ENCODE data around the gene EZH1. TPM values are rescaled to one million over a fixed set of nuclear protein-coding genes. Genes with fewer than 3 reads are reported as not detected.

EZH1 gene
- total RNA-seq, 1 donor from 2014 or later = 73.7 TPM

DNA sequence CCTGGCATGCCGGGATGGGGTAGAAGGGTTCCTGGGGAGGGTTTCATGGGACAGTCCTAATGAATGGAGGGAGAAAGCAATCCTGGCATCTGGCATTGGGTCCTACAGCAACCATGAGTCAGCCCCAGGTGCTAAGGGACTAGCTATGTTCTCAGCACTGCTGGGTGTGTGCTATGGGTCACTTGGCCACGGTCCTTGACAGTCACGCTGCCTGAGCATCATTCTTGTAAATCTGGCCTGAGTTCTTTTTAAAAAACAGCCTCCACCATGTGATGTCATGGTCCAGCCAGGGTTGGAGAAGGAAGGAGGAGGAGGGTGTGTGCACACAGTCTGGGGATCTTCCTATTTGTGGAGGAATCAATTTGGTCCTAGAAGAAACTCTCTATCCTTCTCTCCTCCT is 9.9 kb upstream of the EZH1 start:
- H3K4me1 ChIP-seq = peaks cover 18% of the 10 kb centered on the region
- TF ChIP-seq, protein P1, sequence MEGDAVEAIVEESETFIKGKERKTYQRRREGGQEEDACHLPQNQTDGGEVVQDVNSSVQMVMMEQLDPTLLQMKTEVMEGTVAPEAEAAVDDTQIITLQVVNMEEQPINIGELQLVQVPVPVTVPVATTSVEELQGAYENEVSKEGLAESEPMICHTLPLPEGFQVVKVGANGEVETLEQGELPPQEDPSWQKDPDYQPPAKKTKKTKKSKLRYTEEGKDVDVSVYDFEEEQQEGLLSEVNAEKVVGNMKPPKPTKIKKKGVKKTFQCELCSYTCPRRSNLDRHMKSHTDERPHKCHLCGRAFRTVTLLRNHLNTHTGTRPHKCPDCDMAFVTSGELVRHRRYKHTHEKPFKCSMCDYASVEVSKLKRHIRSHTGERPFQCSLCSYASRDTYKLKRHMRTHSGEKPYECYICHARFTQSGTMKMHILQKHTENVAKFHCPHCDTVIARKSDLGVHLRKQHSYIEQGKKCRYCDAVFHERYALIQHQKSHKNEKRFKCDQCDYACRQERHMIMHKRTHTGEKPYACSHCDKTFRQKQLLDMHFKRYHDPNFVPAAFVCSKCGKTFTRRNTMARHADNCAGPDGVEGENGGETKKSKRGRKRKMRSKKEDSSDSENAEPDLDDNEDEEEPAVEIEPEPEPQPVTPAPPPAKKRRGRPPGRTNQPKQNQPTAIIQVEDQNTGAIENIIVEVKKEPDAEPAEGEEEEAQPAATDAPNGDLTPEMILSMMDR (IDR thresholded peaks at IDR 0.05) = no peak
- TF ChIP-seq POLR2AphosphoS5 (IDR thresholded peaks at IDR 0.05; ENCODE audit: insufficient read depth in 1 of 2, low read depth in 1 of 2) (peak in 1 of 2 donors; percentile 82), POLR2A (IDR thresholded peaks at IDR 0.05) (no peak)
- DNase-seq (ENCODE audit: extremely low spot score in 2 of 2) = no peak
- H3K36me3 ChIP-seq = no peaks in the 10 kb centered on the region
- no peaks in the 10 kb centered on the region for H3K27me3 ChIP-seq
- H3K4me3 ChIP-seq = no peak overlapping the region
- H3K27ac ChIP-seq = peak overlapping the region; percentile 40
- H3K9me3 ChIP-seq = no peaks in the 10 kb centered on the region
- intact Hi-C loops (cut with DNase I) = no loop called here

DNA sequence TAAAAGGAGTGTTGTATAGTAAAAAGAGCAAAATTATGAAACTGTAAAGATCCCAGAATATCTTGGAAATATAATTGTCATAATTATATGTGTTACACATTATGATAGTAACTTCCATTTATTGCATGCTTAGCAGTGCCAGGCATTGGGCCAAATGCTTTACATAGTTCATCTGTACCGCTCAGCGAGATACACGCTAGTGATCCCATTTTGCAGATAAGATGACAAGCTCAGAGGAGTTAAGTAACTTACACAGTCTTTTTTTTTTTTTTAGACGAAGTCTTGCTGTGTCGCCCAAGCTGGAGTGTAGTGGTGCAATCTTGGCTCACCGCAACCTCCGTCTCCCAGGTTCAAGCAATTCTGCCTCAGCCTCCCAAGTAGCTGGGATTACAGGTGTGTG is 6.8 kb upstream of the EZH1 start:
- Histone ChIP-seq H3K4me3 (no peak overlapping the region), H3K36me3 (no peaks in the 10 kb centered on the region), H3K27ac (no peak overlapping the region), H3K27me3 (no peaks in the 10 kb centered on the region), H3K9me3 (no peaks in the 10 kb centered on the region), H3K4me1 (peaks cover 28% of the 10 kb centered on the region)
- intact Hi-C loops (cut with DNase I) = no loop called here
- DNase-seq (ENCODE audit: extremely low spot score in 2 of 2) = no peak
- TF ChIP-seq, protein P1 (IDR thresholded peaks at IDR 0.05) = no peak
- no peak for TF ChIP-seq POLR2A (IDR thresholded peaks at IDR 0.05)

DNA sequence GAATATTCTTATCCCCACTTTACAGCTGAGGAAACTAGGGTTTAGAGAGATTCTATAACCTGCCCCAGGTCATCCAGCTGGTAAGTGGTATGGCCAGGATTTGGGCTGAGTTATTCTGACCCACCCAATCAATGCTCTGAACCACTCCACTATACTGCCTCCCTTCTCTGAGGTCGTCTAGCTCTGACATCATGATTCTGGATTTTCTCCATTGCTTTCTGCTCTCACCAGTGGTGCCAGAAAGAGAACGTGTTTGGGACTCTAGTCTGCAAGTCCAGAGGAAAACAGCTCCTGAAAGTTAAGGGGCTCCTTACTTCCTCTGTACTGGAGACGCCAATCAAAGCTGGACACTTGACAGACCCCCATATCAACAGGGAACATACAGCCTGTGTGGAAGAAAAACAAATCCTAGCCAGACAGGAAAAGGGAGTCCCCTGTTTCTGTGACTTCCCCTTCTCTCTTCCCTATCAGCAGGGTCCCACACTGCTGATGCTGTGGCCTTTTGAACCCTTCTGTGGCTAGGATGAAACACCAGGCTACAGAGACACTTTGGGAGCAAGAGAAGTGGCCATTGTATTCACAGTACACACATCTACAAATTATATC is 6.0 kb upstream of the EZH1 start:
- peak overlapping the region; percentile 74 for H3K27ac ChIP-seq
- no peaks in the 10 kb centered on the region for H3K27me3 ChIP-seq
- TF ChIP-seq POLR2A (IDR thresholded peaks at IDR 0.05) (no peak), POLR2AphosphoS5 (IDR thresholded peaks at IDR 0.05; ENCODE audit: insufficient read depth in 1 of 2, low read depth in 1 of 2) (no peak)
- TF ChIP-seq, protein P1 (IDR thresholded peaks at IDR 0.05) = no peak
- H3K4me1 ChIP-seq = peaks cover 28% of the 10 kb centered on the region
- intact Hi-C loops (cut with DNase I) = no loop called here
- no peak for DNase-seq (ENCODE audit: extremely low spot score in 2 of 2)
- H3K36me3 ChIP-seq = no peaks in the 10 kb centered on the region
- H3K4me3 ChIP-seq = no peak overlapping the region
- H3K9me3 ChIP-seq = no peaks in the 10 kb centered on the region

DNA sequence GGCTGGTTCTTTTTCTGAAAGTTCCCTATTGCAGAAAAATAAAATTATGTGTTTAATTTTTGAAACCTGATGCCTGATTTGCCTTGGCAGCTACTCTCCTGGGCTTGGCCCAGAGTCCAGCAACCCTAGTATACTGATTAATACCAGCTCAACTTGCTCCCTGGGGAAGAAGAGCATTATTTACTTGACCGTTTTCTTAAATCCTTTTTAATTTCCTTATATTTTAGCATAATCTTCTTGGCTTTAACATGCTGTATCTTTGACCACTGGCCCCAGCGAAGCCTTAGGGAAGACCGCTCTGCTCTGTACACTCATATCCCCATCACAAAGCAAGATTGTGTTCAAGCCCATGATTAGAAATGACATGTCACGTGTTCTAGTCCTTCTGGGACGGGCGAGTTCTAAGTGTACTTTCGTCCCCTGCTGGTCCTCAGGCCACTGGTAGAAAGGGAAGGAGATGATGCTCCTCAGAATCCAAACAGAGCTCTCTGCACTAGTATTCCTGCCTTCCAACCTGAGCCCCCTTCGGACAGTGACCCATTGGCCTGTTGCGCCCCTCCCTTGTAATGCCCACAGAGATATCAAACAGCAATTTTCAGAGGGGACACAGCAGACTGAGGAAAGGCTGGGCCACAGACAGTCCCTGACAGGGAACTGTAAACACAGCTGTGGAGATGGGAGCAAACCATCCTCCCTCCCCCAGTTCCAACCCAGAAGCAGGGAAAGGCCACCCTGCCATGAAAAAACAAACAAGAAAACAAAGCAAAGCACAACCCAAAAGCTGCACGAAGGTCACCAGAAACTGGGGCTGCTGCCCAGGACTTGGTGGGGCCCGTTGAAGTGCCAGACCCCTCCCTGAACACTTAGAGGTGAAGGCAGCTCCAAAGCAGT is 4.3 kb upstream of the EZH1 start:
- no peaks in the 10 kb centered on the region for H3K27me3 ChIP-seq
- H3K4me1 ChIP-seq = peaks cover 28% of the 10 kb centered on the region
- H3K4me3 ChIP-seq = no peak overlapping the region
- DNase-seq (ENCODE audit: extremely low spot score in 2 of 2) = no peak
- TF ChIP-seq, protein P1 (IDR thresholded peaks at IDR 0.05) = no peak
- TF ChIP-seq POLR2A (IDR thresholded peaks at IDR 0.05) (no peak), POLR2AphosphoS5 (IDR thresholded peaks at IDR 0.05; ENCODE audit: insufficient read depth in 1 of 2, low read depth in 1 of 2) (no peak)
- H3K9me3 ChIP-seq = no peaks in the 10 kb centered on the region
- peak overlapping the region; percentile 74 for H3K27ac ChIP-seq
- no peaks in the 10 kb centered on the region for H3K36me3 ChIP-seq
- intact Hi-C loops (cut with DNase I) = no loop called here
